Skeletal muscle tissue (tissue), 4 donors: Measurements from ENCODE around the gene MGA. TPM values are rescaled to one million over a fixed set of nuclear protein-coding genes. Genes with fewer than 3 reads are reported as not detected.
A peak's percentile ranks its signal among the peaks of the same experiment; 100 is the strongest.

Experiments used
- H3K27ac ChIP-seq: one replicate; pipeline ENCODE4 v1.7.0; 2013; ENCODE audit warnings: mild to moderate bottlenecking, low read depth, low read length, inconsistent platforms
- H3K27me3 ChIP-seq, 3 donors: one replicate each; pipeline ENCODE4 v1.7.0; 2013; ENCODE audit warnings: low read length in 3 of 3; ENCODE audit not compliant: control insufficient read depth in 3 of 3, insufficient read depth in 3 of 3
- H3K36me3 ChIP-seq, 3 donors: one replicate each; pipeline ENCODE4 v1.7.0; 2013; ENCODE audit warnings: low read length in 3 of 3; ENCODE audit not compliant: control insufficient read depth in 3 of 3, insufficient read depth in 3 of 3
- H3K4me1 ChIP-seq, 3 donors: one replicate each; pipeline ENCODE4 v1.7.0; 2013; ENCODE audit warnings: low read length in 3 of 3, mild to moderate bottlenecking in 3 of 3; ENCODE audit not compliant: control insufficient read depth in 3 of 3, insufficient read depth in 3 of 3
- H3K4me3 ChIP-seq, 3 donors: one replicate each; pipeline ENCODE4 v1.7.0; 2013; ENCODE audit warnings: low read length in 3 of 3
- H3K9ac ChIP-seq, 3 donors: one replicate each; pipeline ENCODE4 v1.7.0; 2013; ENCODE audit warnings: low read length in 3 of 3, mild to moderate bottlenecking in 3 of 3, moderate library complexity in 2 of 3, low read depth in 1 of 3
- H3K9me3 ChIP-seq, 3 donors: one replicate each; pipeline ENCODE4 v1.7.0; 2013; ENCODE audit warnings: low read length in 3 of 3; ENCODE audit not compliant: control insufficient read depth in 3 of 3
- total RNA-seq: library from RNA; depleted of rRNA; stranded (reverse); fragments of >200 nt; gene quantifications from one replicate; pipeline ENCODE4 v1.2.3, GENCODE V29; 2014
- donor health status: Osteomylitis.

The MGA gene
- total RNA-seq, 1 donor from 2014 or later = 77.2 TPM

DNA sequence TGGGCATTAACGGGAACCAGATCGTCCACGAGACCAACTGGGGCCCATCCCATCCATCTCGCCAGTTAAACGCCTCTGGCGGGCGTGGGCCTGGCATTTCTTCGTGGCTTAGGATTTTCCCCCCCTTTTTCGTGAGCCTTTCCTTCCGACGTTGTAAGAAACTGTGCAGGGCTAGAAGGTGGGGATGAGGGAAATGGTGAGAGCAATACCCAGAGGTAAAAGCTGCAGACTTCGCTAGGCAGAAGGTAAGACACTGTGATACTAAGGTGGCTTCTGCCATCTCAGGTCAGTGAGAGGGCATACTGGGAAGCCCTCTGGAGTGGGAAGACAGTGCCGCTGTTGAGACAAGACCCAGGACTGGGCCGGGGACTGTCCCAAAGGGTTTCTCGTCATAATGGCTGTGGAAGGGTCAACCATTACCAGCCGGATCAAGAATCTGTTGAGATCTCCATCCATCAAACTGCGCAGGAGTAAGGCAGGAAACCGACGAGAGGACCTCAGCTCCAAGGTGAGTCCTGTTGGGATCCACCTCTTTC is 114.7 kb downstream of the MGA start:
- Histone ChIP-seq H3K4me3 (peak overlapping the region; percentile 92 to 97 (median 94)), H3K9me3 (no peaks in the 10 kb centered on the region), H3K27ac (peak overlapping the region; percentile 73), H3K27me3 (no peaks in the 10 kb centered on the region), H3K4me1 (peaks cover 32 to 49% (median 33%) of the 10 kb centered on the region in 3 donors), H3K36me3 (peaks cover 0 to 4% (median 0%) of the 10 kb centered on the region in 3 donors), H3K9ac (peak overlapping the region; percentile 86 to 91 (median 90))

DNA sequence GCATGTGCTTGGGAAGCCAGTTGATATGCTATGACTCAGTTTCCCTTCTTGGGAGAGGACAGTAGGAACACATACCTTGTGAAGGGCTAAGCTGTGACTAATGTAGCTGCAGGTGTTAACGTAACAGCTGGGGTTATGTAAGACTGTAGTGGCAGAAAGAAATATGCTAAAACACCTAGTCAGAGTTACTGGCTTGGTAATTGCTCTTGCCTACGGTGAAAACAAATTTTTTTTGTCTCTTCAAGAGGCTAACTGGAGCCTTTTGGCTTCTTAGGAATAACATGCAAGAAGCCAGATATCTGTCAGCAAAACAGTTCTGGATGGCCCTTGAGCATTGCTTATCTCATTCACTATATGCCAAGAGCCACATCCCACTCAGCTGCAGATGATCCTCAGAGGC is 115.4 kb downstream of the MGA start:
- Histone ChIP-seq H3K36me3 (no peaks in the 10 kb centered on the region), H3K9ac (peak overlapping the region; percentile 86 to 91 (median 90)), H3K9me3 (no peaks in the 10 kb centered on the region), H3K4me3 (peak overlapping the region; percentile 92 to 97 (median 94)), H3K27me3 (no peaks in the 10 kb centered on the region), H3K27ac (no peak overlapping the region), H3K4me1 (peaks cover 37 to 56% (median 38%) of the 10 kb centered on the region in 3 donors)

- H3K4me1 ChIP-seq = peaks cover 37 to 56% (median 38%) of the 10 kb centered on the region in 3 donors
- H3K36me3 ChIP-seq = no peaks in the 10 kb centered on the region
- no peak overlapping the region for H3K9ac ChIP-seq
- no peaks in the 10 kb centered on the region for H3K27me3 ChIP-seq
- no peak overlapping the region for H3K4me3 ChIP-seq
- no peak overlapping the region for H3K27ac ChIP-seq
- H3K9me3 ChIP-seq = no peaks in the 10 kb centered on the region
These were observed 117.3 kb downstream of the MGA start for GRCh38 chr15:41777421-41777973.

DNA sequence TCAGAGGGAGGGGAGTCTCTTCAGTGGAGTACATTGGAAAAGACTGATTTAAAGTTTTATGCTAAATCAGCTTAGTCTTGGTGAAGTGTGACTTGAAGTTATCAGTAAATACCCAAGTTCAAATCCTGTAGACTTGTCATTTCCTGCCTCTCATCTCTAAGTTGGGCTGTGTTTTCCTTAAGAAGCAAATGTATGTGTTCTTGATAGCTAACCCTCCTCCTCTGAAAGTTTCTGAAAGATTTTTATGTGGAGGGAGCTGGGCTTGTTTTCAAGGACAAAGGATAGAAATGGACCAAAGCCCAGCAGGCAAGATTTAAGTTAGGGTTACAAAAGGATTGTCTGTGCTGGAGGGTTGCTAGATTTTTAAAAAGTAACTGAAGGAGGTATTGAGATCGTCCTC is 118.3 kb downstream of the MGA start:
- Histone ChIP-seq H3K36me3 (no peaks in the 10 kb centered on the region), H3K9me3 (no peaks in the 10 kb centered on the region), H3K9ac (no peak overlapping the region), H3K4me1 (peaks cover 31 to 46% (median 31%) of the 10 kb centered on the region in 3 donors), H3K27me3 (no peaks in the 10 kb centered on the region), H3K27ac (no peak overlapping the region), H3K4me3 (no peak overlapping the region)

DNA sequence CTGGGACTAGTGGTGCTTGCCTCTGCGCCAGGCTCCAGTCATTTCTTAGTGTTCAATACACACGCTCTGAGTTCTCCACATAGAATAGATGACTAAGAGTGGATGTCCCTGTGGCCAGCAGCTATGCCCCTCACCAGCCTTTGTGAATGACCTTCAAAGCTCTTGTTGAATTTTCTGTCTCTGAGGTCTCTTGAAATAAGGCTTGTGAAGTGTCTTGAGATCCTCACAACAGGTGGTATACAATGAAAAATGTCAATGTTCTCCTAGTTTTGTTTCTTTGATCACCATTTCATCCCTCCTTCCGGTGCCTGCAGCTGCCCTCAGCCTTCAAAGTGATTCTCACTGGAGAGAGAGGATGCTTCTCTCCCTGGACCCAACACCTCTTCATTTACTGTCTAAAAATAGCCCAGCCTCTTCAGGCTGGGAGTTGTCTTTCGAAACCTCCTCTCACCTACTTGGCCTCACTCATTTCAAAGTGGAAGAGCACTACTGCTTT is 119.5 kb downstream of the MGA start:
- no peak overlapping the region for H3K4me3 ChIP-seq
- H3K36me3 ChIP-seq = no peaks in the 10 kb centered on the region
- no peak overlapping the region for H3K9ac ChIP-seq
- H3K27ac ChIP-seq = peak overlapping the region; percentile 11
- no peaks in the 10 kb centered on the region for H3K9me3 ChIP-seq
- peaks cover 26 to 37% (median 27%) of the 10 kb centered on the region in 3 donors for H3K4me1 ChIP-seq
- H3K27me3 ChIP-seq = no peaks in the 10 kb centered on the region

- Histone ChIP-seq H3K27me3 (no peaks in the 10 kb centered on the region), H3K27ac (peak overlapping the region; percentile 11), H3K4me3 (no peak overlapping the region), H3K9ac (no peak overlapping the region), H3K9me3 (no peaks in the 10 kb centered on the region), H3K36me3 (no peaks in the 10 kb centered on the region), H3K4me1 (peaks cover 22 to 31% (median 23%) of the 10 kb centered on the region in 3 donors)
These were observed 120.1 kb downstream of the MGA start for GRCh38 chr15:41780266-41780665.

DNA sequence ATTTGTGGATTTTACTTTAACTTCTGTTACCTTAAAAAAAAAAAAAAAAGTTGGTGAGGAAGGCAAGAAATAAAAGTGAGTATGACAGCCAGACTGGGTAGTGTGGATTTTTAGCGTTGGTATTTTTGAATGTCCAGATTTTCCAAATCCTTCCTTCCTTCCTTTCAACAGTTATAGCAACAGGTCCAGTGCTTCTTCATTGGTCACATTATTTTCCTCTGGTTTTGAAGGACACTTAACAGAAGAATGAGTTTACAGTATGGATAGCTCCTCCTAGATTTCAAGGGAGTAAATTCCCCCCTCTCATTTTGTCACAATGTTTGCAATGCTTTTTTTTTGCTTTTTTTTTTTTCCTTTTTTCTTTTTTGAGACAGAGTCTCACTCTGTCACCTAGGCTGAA is 120.5 kb downstream of the MGA start:
- no peak overlapping the region for H3K4me3 ChIP-seq
- H3K9ac ChIP-seq = no peak overlapping the region
- H3K4me1 ChIP-seq = peaks cover 18 to 27% (median 18%) of the 10 kb centered on the region in 3 donors
- H3K36me3 ChIP-seq = no peaks in the 10 kb centered on the region
- H3K27ac ChIP-seq = peak overlapping the region; percentile 11
- H3K27me3 ChIP-seq = no peaks in the 10 kb centered on the region
- H3K9me3 ChIP-seq = no peaks in the 10 kb centered on the region

DNA sequence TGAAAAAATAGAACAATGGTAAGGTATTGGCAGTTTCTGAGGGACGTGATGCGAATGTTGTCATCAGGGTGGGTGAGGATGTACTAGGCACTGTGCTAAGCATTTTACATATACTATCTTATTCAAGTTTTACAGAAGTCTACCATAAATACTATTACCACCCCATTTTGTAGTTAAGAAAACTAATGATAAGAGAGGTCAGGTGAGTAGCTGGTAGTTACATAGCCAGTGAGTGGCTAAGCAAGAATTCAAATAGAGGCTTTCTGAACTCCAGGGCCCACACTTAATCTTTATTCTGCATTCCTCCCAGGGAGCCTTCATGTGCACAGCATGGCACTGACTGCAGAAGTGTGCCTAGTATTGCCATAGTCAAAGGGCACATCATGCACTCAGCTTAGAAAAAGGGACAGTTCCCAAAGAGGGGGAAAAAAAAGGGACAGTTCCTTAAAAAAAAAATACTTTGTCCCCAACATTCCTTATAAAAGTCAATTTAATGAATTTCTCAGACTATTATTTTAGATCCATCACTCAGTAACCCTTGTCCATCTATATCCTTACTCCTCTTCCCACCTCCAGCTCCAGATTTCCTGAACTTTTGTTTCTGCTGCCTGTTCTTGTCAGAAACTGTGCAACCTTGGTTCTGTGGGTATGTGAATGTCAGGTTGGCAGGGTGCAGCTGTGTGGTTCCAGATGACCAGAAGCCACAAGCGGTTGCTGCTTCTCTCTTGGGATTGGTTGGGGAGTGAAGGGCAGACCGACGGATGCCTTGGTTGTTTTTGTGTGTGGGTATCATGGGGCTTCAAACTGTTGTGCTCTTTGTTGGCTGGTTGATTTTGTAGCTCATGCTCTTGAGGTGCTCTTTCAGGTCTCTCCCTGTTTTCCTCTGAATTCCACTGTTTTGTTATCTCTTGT is 122.4 kb downstream of the MGA start:
- no peaks in the 10 kb centered on the region for H3K9me3 ChIP-seq
- H3K9ac ChIP-seq = no peak overlapping the region
- H3K4me1 ChIP-seq = peaks cover 11 to 13% (median 11%) of the 10 kb centered on the region in 3 donors
- no peak overlapping the region for H3K4me3 ChIP-seq
- no peak overlapping the region for H3K27ac ChIP-seq
- H3K36me3 ChIP-seq = no peaks in the 10 kb centered on the region
- no peaks in the 10 kb centered on the region for H3K27me3 ChIP-seq

DNA sequence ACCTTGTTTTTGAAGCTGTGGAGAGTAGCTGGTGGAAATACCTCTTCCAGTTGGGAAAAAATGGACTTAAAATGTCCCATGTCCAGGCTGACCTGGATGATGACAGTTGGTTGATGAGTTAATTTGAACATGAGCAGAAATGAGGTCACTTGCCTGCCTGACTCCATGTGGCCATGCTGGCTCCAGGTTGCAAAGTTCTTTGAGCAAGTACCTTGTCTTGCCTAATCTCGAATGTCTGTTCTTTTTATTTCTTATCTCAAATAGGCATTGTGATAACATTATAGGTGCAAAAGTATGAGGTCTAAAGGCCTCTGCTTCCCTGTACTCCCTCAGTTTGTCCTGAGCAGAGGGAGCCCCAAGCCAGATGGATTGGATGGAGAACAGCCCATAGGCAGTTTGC is 123.1 kb downstream of the MGA start:
- no peaks in the 10 kb centered on the region for H3K27me3 ChIP-seq
- no peaks in the 10 kb centered on the region for H3K9me3 ChIP-seq
- H3K4me1 ChIP-seq = peaks cover 11 to 15% (median 12%) of the 10 kb centered on the region in 3 donors
- H3K9ac ChIP-seq = no peak overlapping the region
- H3K27ac ChIP-seq = no peak overlapping the region
- H3K36me3 ChIP-seq = no peaks in the 10 kb centered on the region
- H3K4me3 ChIP-seq = no peak overlapping the region

DNA sequence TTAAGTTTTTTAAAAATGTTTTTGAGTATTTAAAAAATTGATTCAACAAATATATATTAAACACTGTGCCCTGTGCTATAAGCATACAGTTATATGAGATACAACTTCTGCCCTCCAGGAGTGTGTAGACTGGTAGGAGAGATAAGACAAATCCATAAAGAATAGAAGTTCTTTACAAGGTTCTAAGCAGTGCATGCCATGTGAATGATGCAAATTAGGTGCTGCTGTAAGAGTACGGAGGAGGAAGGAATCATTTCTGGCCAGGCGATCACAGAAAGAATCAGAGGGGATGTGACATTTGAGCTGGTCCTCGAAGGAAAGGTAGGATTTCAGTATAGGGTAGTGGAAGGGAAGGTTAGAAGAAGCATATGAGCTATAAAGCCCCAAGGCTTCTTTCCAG is 128.1 kb downstream of the MGA start:
- no peak overlapping the region for H3K9ac ChIP-seq
- H3K36me3 ChIP-seq = no peaks in the 10 kb centered on the region
- H3K4me1 ChIP-seq = peaks cover 33 to 47% (median 44%) of the 10 kb centered on the region in 3 donors
- H3K27ac ChIP-seq = no peak overlapping the region
- no peak overlapping the region for H3K4me3 ChIP-seq
- H3K27me3 ChIP-seq = no peaks in the 10 kb centered on the region
- H3K9me3 ChIP-seq = no peaks in the 10 kb centered on the region
